Umbilical cord (tissue), 2 donors: ENCODE data around the gene TATDN3. TPM values are rescaled to one million over a fixed set of nuclear protein-coding genes. Genes with fewer than 3 reads are reported as not detected.
A peak's percentile ranks its signal among the peaks of the same experiment; 100 is the strongest.
"Not testable (repeated sequence)": the region's sequence is repeated elsewhere in the genome, so short reads cannot be mapped to it uniquely, and the experiment has no call there.

Experiments
- DNase-seq: peaks from one replicate; pipeline ENCODE4 v3.0.0-alpha.2; 2015; ENCODE audit warnings: low spot score
- total RNA-seq: library from RNA; depleted of rRNA; stranded (reverse); fragments of >200 nt; gene quantifications from one replicate; pipeline ENCODE4 v1.2.3, GENCODE V29; 2014; ENCODE audit warnings: low replicate concordance; ENCODE audit not compliant: insufficient read depth

The TATDN3 gene
- total RNA-seq, 1 donor from 2014 or later = 51.0 TPM

DNA sequence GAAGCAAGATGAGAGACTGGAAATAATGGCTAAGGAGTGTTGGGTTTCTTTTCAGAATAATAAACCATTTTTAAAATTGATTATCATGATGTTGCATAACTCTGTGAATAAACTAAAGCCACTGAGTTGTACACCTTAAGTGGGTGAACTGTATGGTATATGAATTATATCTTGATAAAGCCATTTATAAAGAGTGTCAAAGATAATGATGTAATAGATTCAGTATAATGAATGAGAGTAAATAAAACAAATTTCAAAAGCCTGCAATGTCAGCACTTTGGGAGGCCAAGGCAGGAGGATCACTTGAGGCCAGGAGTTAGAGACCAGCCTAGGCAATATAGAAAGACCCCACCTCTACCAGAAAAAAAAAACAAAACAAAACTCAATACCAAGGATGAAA is 16.5 kb upstream of the TATDN3 start:
- DNase-seq = no peak

DNA sequence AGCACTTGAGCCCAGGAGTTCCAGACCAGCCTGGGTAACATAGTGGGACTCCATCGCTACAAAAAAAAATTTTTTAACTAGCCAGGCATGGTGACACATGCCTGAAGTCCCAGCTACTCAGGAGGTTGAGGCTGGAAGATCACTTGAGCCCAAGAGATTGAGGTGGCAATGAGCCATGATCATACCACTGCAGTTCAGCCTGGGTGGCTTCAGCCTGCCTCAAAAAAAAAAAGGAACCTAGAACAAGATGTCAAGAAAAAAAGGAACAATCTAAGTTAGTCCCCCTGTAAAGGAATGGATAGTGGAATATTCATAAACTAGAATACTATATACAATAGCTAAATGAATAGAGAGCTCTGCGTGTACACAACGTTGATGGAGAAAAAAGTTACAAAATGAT is 14.5 kb upstream of the TATDN3 start:
- no peak for DNase-seq

DNA sequence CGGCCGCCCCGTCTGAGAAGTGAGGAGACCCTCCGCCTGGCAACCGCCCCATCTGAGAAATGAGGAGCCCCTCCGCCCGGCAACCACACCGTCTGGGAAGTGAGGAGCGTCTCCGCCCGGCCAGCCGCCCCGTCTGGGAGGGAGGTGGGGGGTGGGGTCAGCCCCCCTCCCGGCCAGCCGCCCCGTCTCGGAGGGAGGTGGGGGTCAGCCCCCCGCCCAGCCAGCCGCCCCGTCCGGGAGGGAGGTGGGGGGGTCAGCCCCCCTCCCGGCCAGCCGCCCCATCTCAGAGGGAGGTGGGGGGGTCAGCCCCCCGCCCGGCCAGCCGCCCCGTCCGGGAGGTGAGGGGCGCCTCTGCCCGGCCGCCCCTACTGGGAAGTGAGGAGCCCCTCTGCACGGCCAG is 12.6 kb upstream of the TATDN3 start:
- not testable (repeated sequence) for DNase-seq

DNA sequence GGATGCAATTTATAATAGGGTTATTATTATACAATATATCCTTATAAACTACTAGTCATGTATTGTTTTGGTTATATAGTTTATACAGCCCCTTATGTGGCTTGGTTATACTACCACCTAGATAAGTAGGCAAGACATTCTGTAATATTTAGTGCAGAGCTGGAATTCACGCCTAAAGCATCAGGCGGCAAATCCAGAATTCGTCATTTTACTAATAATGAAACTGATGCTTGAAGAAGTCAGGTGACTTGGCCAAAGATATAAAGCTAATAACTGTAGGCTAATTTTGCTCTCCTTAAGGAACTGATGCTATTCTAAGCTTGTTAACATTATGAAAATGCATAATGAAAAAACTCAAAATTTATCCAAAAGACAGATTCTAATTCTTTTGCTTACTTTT is 10.9 kb upstream of the TATDN3 start:
- no peak for DNase-seq

DNA sequence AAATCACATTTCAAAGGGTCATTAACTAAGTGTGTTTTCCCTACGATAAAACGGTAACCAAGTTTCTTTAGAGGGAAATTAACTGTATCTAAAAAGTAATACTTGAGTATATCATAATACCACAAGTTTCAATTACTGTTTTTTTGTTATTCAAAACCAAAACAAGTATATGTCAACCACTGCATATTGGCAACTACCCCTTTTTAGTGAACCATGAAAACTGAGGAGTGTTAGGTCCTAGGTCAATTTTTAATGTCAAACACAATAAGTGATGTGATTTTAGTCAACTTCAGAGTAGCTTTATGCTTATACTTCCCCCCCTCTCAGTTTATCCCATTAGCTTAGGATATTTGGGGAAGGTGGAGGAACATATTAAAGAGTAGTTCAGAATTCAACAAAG is 10.5 kb upstream of the TATDN3 start:
- DNase-seq = no peak

DNA sequence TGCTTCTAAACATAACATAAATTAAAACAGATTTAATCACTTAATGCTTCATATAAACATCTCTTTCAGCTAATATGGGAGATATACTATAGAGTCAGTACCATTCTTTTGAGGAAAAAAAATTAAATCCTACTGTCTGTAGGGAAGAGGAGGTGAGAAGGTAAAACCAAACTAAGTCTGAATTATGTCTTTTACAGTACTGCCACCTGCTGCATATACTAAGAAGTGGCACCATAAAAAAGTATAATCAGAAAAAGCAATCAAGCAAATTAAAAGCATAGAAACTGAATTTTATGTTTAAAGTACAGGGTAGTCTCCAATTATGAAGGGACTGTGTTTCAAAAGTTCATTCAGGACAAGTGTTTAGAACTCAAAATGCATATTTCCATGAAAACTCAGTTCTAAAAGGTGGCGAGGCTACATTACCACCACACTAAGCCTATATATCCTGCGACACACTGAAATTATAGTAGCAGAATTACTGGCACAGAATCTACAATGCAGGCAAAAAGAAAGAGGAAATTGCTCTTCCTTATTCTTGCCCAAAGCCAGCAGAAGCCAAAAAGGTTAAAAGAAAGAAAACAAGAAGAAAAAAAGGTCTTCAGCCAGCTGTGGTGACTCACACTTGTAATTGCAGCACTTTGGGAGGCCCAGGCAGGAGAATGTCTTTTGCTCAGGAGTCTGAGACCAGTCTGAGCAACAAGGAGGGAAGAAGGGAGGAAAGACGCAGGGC is 9.1 kb upstream of the TATDN3 start:
- DNase-seq = no peak

DNA sequence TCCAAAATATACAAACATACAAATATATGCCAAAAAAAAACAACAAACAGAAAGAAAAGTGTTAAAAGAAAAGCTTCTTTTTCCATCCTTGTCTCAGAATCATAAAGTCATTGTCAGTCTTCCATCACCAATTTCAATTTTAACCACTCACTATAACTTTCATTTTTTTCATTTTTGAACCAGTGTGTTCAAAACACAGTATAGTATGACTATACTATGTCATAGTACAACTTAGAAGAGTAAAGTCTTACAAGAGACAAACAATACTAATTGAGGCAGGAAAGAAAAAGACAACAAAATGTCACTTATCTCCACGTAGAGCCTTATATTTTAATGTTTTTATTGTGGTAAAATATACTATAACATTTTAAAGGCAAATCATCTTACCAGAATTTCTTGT is 7.7 kb upstream of the TATDN3 start:
- no peak for DNase-seq

DNA sequence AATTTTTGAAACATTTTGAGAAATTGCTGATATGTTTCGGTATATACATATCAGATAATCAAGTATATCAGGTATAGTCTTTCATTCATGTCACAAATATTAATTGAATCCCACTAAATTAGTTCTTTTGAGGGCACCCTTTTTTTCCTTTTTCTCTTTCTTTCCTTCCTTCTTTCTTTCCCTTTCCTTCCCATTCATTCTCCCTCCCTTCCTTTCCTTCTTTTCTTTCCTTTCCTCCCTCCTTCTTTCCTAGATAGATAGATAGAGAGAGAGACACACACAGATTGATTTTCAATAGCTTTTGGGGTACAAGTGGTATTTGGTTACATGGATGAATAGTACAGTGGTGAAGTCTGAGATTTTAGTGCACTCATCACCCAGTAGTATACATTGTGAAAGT is 5.8 kb upstream of the TATDN3 start:
- no peak for DNase-seq

DNA sequence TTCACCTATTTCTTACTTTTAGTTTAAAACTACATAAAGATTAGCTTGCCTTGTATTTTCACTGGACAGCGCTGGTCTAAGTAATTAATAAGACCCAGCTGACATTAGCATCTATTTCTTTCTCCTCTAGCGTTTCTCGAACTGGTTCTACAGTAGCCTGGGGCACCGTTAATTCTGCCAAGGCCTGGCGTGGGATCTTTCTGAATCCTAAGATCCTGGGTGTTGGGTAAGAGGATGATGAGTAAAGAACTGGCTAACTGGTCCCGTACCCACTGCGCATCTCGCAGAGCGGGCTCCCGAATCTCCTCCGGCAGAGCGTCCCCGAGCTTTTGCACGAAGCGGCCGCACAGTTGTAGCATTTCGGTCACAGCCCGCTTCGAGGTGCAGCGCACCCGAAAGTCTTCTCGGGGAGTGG is 426 bp upstream of the TATDN3 start:
- no peak for DNase-seq

DNA sequence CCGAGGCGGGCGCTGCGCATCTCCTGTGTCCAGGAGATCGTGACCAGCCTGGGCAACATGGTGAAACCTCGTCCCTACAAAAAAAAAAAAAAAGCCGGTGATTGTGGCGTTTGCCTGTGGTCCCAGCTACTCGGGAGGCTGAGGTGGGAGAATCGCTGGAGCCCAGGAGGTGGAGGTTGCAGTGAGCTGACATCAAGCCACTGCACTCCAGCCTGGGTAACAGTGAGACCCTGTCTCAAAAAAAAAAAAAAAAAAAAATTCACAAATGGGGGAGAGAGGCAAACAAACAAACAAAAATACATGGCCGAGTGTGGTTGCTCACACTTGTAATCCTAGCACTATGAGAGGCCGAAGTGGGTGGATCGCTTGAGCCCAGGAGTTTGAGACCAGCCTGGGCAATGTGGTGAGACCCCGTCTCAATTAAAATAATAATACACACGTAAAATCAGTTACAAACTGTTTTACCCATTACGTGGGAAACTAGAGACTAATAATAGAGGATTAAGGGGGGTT is 758 bp downstream of the TATDN3 start:
- no peak for DNase-seq

DNA sequence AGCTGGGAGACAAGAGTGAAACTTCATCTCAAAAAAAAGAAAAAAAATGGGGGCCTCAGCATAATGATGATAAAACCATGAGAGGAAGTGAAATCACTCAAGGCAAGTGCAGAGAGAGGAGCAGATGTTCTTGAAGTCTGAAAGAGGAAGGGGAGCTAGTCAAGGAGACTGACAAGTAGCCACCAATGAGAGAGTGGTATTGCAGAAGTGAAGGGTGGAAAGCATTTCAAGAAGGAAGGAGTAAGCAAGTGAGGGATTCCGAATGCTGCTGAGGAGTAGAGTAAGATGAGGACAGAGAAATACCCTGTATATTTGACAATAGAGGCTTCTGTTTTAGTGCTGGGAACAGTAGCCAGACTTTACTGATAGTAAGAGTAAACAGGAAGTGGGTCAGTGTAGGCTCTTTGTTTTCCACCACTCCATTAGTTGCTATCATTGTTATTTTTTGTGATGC is 2.9 kb downstream of the TATDN3 start:
- DNase-seq = peak; percentile 23

DNA sequence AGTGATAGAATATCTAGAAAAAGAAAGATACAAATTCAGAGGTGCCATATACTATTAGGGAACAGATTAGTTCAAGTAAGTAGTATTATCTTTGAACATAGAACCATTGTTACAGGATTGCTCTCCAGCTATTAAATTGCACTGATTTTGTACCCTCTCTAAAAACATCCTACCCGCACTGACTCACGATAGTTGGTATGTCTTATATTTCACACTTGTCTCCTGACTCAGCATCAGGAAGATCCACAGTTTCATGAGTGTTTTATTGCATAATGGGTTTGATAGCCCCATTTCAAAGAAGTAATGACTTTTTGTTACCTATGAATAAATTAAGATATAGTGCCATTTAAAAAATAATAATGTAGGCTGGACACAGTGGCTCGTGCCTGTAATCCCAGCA is 6.0 kb downstream of the TATDN3 start:
- DNase-seq = no peak

DNA sequence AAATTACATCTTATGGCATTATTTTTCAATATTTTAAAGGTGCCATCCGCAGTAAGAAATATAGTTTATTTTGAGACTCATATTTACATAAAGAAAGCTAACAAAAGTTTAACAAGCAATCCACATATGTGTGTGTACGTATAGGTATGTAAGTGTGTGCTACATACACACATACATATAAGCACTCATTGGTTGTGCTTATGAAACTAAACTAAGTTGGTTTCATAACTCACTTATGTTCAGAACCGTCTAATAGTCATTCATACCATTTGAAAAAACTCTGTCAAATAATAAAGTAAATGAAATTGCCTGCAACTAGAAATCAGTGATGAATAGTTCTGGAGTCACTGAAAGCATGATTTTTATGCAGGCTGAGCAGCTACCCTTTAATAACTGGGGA is 14.1 kb downstream of the TATDN3 start:
- no peak for DNase-seq

DNA sequence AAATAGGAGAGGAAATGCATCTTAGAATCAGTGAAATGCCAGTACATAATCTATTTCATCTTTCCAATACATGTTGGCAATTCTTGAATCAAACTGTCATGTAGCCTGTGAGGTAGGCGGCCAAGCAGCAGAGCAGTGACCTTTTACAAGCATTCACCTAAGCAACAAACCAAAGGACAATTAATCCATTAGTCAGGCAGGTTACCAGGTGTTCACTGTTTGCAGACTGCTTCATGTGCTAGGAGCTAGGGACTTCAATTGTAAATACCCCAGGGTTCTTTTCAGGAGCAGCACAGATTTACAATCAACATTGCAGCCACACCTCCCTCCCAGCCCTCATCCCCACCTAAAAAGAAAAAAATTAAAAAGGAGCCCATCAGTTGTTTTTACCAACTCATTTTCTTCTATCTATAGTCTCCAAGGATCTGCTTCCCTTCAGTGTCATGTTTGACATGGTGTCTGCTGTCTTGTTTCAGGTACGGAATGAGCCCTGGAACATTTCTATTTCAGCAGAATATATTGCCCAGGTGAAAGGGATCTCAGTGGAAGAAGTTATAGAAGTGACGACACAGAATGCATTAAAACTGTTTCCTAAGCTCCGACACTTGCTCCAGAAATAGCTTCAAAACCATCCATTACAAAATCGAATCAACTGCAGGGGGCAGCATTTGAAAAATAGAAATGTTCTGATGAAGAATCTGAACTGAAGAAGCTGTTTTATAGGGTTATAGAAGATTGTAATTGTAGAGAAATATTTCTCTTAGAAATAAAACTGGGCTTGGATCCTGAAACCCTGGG is 23.0 kb downstream of the TATDN3 start:
- DNase-seq = peak; percentile 79

DNA sequence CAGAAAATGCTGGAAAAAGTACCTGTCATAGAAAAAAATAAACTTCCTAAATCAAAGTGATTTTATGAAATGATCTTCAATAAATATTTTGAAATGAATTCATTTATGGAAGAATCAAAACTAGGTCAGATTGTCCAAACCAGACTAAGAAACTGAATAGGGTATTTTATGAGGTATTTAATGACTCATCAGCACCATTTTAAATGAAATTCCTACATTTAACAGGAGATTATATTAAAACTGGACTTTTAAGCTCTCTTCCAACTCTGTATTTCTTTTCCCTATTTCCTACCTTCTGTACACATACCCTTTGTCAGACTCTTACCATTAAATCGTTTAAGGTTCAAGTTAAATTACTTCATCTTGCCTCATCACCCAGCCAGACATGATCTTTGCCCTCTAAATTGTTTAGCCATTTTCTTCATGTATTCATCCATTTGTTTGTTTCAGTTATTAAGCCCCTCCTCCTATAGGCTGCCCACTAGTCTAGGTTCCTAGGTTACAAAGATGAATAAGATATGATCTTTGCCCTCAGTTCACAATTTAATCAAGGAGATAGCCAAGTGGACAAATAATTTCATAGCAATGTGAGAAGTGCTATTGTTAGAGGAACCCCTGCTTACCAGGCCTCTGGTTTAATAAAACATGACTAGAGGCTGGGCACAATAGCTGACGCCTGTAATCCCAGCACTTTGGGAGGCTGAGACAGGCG is 25.0 kb downstream of the TATDN3 start:
- DNase-seq = no peak

DNA sequence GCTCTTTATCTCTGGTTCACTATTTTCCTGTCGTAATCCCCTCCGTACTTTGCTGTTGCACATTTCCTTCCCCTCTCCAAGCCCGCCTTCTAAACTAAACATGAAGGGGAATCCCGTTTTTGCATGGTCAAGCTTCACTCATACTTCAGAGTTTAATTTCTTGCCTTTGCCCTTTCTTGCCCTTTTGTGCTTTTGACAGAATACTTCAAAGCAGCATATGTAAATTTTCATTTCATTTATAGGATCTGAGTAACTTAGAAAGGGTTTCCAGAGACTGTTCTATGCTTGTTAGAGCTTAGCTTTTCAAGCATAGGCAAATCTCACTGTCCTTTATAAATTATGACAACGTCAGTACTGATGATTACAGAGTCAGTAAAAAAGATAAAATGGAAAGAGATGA is 28.0 kb downstream of the TATDN3 start:
- peak; percentile 84 for DNase-seq

DNA sequence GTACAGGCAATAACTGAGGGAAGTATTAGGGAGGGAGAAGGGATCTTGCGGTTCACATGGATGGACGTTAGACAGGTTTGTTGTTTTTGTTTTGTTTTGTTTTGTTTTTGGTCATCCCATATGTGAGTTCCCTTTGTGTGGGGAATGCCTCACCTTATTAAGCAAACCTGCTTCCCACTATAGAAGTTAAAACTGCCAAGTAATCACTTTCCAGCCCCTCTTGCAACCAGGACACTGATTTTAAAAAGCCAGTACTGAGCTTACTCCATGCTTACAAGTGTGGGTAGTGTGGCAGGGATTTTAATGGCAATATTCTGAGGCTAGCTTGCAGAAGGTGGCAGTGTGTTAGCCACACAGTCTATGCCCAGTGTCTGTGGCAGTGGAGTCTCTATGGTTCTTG is 29.3 kb downstream of the TATDN3 start:
- no peak for DNase-seq

DNA sequence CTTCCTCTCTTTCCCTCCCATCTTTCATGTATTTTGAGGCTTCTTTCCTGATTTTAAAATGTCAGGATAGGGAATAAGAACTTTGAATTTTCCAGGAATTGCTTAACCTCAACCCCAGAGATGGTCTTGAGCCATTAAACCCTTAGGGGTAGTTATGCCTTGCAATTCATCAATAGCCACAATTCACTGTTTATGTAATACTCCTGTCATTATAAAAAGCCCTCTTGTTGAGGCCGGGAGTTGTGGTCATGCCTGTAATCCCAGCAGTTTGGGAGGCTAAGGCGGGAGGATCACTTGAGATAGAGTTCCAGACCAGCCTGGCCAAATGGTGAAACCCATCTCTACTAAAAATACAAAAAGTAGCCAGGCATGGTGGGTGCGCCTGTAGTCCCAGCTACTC is 31.3 kb downstream of the TATDN3 start:
- DNase-seq = no peak

DNA sequence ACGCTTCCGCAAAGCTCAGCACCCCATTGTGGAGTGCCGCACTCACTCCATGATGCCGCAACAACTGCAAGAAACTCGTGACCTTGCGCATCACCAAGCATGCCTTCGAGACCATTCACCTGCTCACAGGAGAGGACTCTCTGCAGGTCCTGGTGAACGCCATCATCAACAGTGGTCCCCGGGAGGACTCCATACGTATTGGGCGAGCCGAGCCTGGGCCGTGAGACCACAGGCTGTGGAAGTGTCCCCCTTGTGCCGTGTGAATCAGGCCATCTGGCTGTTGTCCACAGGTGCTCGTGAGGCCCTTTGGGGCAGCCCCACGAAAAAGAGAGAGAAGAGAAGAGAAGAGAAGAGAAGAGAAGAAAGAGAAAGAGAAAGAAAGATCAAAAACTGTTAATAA is 32.5 kb downstream of the TATDN3 start:
- DNase-seq = no peak

DNA sequence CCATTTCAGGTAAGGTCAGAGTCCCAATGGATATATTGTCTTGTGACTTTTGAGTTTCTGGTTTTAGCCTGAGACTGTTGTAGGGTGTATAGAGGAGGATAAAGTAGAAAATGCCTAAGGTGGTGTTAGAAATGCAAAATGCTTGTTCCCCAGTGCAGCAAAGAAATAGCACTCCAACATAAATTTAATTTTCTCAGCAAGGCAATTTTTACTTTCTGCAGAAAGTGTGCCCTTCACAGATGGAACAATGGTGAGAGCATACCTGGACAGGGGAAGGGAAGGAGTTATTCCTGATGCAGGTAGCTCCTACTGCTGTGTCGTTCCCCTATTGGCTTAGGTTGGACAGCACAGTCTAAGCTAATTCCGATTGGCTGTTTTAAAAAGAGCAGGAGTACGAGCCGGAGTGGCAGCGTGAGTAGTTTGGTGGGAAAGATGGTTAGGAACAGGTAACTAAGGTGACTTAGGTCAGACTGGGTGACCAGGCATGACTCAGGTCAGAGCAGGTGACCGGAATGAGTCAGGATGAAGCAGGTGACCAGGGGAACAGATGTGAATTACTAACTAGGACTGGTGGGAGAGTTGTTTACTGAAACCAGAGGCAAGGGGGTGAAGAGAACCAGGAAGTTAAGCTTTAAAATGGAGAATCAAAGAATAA is 34.2 kb downstream of the TATDN3 start:
- DNase-seq = no peak

DNA sequence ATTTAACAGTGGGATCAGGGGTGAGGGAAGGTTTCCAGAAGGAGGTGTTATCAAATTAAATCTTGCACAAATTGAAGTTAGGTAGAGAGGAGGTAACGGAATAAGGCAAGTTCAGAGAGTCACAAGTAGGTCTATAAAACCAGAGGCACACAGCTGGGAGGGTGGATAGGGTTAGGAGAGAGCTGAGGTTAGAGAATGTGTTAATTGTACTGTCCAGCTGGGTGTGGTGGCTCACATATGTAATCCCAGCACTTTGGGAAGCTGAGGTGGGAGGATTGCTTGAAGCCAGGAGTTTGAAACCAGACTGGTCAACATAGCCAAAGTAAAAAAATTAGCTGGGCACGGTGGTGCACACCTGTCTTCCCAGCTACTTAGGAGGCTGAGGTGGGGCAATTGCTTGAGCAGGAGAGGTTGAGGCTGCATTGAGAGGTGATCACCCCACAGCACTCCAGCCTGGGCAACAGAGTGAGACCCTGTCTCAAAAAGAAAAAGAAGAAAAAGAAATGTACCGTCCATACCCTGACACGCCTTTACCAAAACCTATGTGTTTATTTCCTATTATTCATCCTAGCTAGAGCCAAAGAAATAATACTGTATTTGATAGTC is 35.6 kb downstream of the TATDN3 start:
- no peak for DNase-seq
